HepG2 (cell line): ENCODE results near the gene VPS52. TPM values are rescaled to one million over a fixed set of nuclear protein-coding genes. Genes with fewer than 3 reads are reported as not detected.
A peak's percentile ranks its signal among the peaks of the same experiment; 100 is the strongest.

ENCODE experiments used
- HES4 ChIP-seq: sonication (generic); formaldehyde crosslinking; IDR thresholded peaks from 2 replicates; pipeline ENCODE4 v1.9.0; 2021; ENCODE audit warnings: mild to moderate bottlenecking, missing genetic modification reagents, borderline replicate concordance
- HIVEP1 ChIP-seq: sonication (generic); formaldehyde crosslinking; IDR thresholded peaks from 2 replicates; pipeline ENCODE4 v1.4.0; 2020; ENCODE audit warnings: mild to moderate bottlenecking, missing genetic modification reagents
- HNRNPL ChIP-seq: fragments of 200-400 bp; formaldehyde crosslinking; IDR thresholded peaks from 2 replicates; pipeline ENCODE4 v1.6.1; 2017; ENCODE audit warnings: mild to moderate bottlenecking, low read depth, low read length
- HNRNPUL1 ChIP-seq: fragments of 200-400 bp; formaldehyde crosslinking; IDR thresholded peaks from 2 replicates; pipeline ENCODE4 v1.6.1; 2017; ENCODE audit warnings: low read depth, mild to moderate bottlenecking, low read length, moderate library complexity
- IRX3 ChIP-seq: sonication (generic); formaldehyde crosslinking; IDR thresholded peaks from 2 replicates; pipeline ENCODE4 v1.8.1; 2023; ENCODE audit warnings: mild to moderate bottlenecking, low read depth, missing genetic modification reagents, borderline replicate concordance
- MIER2 ChIP-seq: IDR thresholded peaks from 2 replicates; pipeline ENCODE4 v1.6.1; 2016; ENCODE audit warnings: missing biosample characterization, missing genetic modification reagents
- NFIC ChIP-seq: IDR thresholded peaks from 2 replicates; pipeline ENCODE4 v1.6.1; 2012; ENCODE audit warnings: mild to moderate bottlenecking, low read length, inconsistent platforms
- PHF8 ChIP-seq: sonication (generic); formaldehyde crosslinking; IDR thresholded peaks from 2 replicates; pipeline ENCODE4 v1.5.0; 2020; ENCODE audit warnings: missing genetic modification reagents
- SKI ChIP-seq: fragments of 450-650 bp; IDR thresholded peaks from one replicate; pipeline ENCODE4 v1.6.1; 2018; ENCODE audit warnings: mild to moderate bottlenecking; ENCODE audit not compliant: partially characterized antibody
- SUZ12 ChIP-seq: fragments of 150-350 bp; IDR thresholded peaks from 2 replicates; pipeline ENCODE4 v1.6.1; 2014; ENCODE audit warnings: low read depth, low read length
- ZBTB40 ChIP-seq, 2 experiments: fragments of 450-650 bp in 1 of 2; sonication (generic) in 1 of 2; formaldehyde crosslinking in 1 of 2; IDR thresholded peaks; 2 replicates each; pipeline versions ENCODE4 v1.6.1 to v1.8.0; 2016 to 2022; ENCODE audit warnings: antibody characterized with exemption in 1 of 2, mild to moderate bottlenecking in 1 of 2, missing genetic modification reagents in 1 of 2
- ZMYM2 ChIP-seq: sonication (generic); formaldehyde crosslinking; IDR thresholded peaks from 2 replicates; pipeline ENCODE4 v1.8.0; 2022; ENCODE audit warnings: mild to moderate bottlenecking, missing genetic modification reagents
- ZNF30 ChIP-seq: sonication (generic); formaldehyde crosslinking; IDR thresholded peaks from 2 replicates; pipeline ENCODE4 v1.5.0; 2020; ENCODE audit warnings: mild to moderate bottlenecking, missing genetic modification reagents
- ZNF33A ChIP-seq: sonication (generic); formaldehyde crosslinking; IDR thresholded peaks from 2 replicates; pipeline ENCODE4 v1.5.1; 2020; ENCODE audit warnings: missing genetic modification reagents, mild to moderate bottlenecking, moderate library complexity, borderline replicate concordance
- ZNF546 ChIP-seq: sonication (generic); formaldehyde crosslinking; conservative IDR thresholded peaks from 2 replicates; pipeline ENCODE4 v1.8.1; 2023; ENCODE audit warnings: mild to moderate bottlenecking, missing genetic modification reagents
- ZNF564 ChIP-seq: sonication (generic); formaldehyde crosslinking; IDR thresholded peaks from 2 replicates; pipeline ENCODE4 v1.8.1; 2023; ENCODE audit warnings: mild to moderate bottlenecking, missing genetic modification reagents
- polyA plus RNA-seq, 8 experiments: library from polyadenylated mRNA; depleted of rRNA in 3 of 8; stranded (reverse) in 7 of 8; unstranded in 1 of 8; fragments of >200 nt; fragmentation: Illumina TruSeq in 4 of 8; extraction: Trizol in 4 of 8; gene quantifications; 2 replicates each; pipeline versions ENCODE4 v1.2.1 to v1.2.3, GENCODE V29; 2011 to 2016; ENCODE audit warnings: low read depth in 4 of 8, missing spikeins in 1 of 8, mixed read lengths in 1 of 8; ENCODE audit not compliant: insufficient read depth in 1 of 8
- total RNA-seq, 5 experiments: library from RNA; depleted of rRNA; stranded (reverse); fragments of >200 nt; fragmentation: Illumina TruSeq; extraction: Trizol; gene quantifications; 2 replicates each; pipeline ENCODE4 v1.2.3, GENCODE V29; 2016; ENCODE audit warnings: low read depth in 1 of 5
- TF ChIP-seq, protein P1 (sequence below), 2 experiments: IDR thresholded peaks; 2 replicates each; pipeline ENCODE4 v1.6.1; 2011 to 2012; ENCODE audit warnings: low read length in 2 of 2, borderline replicate concordance in 1 of 2, low read depth in 1 of 2, mild to moderate bottlenecking in 1 of 2, moderate library complexity in 1 of 2

Gene VPS52
- total and polyA plus RNA-seq, 2 of the 13 experiments (the other 11 are each of a cell fraction or from before 2014, with no cell fraction given), result 48.9 to 85.5 TPM

- TF ChIP-seq ZBTB40 (IDR thresholded peaks at IDR 0.05) (peak; percentile 35), ZBTB40 (CRISPR knock-in tag; IDR thresholded peaks at IDR 0.05) (no peak; the same call in 1 of the 2 replicates), MIER2 (CRISPR knock-in tag) (no peak; the same call in 1 of the 2 replicates), HNRNPUL1 (no peak), SKI (peak; percentile 19), HIVEP1 (peak; percentile 89), IRX3 (CRISPR knock-in tag) (peak; percentile 59; the same call in 1 of the 2 replicates), ZNF564 (CRISPR knock-in tag) (no peak), PHF8 (CRISPR knock-in tag) (peak; percentile 91), ZNF546 (CRISPR knock-in tag) (no peak), ZNF30 (CRISPR knock-in tag) (no peak), NFIC (peak; percentile 74; the same call in 1 of the 2 replicates), HES4 (CRISPR knock-in tag) (0 out of 2 replicates have a peak, but pooled peaks have one; percentile 17), SUZ12 (no peak), HNRNPL (peak; percentile 73), ZNF33A (CRISPR knock-in tag) (peak; percentile 16; the same call in 1 of the 2 replicates), ZMYM2 (CRISPR knock-in tag) (peak; percentile 16; the same call in 1 of the 2 replicates)
- TF ChIP-seq, protein P1, sequence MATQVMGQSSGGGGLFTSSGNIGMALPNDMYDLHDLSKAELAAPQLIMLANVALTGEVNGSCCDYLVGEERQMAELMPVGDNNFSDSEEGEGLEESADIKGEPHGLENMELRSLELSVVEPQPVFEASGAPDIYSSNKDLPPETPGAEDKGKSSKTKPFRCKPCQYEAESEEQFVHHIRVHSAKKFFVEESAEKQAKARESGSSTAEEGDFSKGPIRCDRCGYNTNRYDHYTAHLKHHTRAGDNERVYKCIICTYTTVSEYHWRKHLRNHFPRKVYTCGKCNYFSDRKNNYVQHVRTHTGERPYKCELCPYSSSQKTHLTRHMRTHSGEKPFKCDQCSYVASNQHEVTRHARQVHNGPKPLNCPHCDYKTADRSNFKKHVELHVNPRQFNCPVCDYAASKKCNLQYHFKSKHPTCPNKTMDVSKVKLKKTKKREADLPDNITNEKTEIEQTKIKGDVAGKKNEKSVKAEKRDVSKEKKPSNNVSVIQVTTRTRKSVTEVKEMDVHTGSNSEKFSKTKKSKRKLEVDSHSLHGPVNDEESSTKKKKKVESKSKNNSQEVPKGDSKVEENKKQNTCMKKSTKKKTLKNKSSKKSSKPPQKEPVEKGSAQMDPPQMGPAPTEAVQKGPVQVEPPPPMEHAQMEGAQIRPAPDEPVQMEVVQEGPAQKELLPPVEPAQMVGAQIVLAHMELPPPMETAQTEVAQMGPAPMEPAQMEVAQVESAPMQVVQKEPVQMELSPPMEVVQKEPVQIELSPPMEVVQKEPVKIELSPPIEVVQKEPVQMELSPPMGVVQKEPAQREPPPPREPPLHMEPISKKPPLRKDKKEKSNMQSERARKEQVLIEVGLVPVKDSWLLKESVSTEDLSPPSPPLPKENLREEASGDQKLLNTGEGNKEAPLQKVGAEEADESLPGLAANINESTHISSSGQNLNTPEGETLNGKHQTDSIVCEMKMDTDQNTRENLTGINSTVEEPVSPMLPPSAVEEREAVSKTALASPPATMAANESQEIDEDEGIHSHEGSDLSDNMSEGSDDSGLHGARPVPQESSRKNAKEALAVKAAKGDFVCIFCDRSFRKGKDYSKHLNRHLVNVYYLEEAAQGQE (IDR thresholded peaks at IDR 0.05; ENCODE audit: borderline replicate concordance in 1 of 2, low read depth in 1 of 2, low read length in 2 of 2), result peak in 1 of 2 experiments; percentile 45; a peak in 1 of 4 replicates
Measured at GRCh38 chr6:33299237-33299944, 27.7 kb upstream of the VPS52 start (continued).
